ENCODE measurements around the gene XDH. TPM values are rescaled to one million over a fixed set of nuclear protein-coding genes. Genes with fewer than 3 reads are reported as not detected.

The XDH gene
- total RNA-seq, 1 experiment from 2014 or later: 0.08 TPM

GRCh38 chr2:31363956-31364750 is 50.4 kb downstream of the XDH start:
- Histone ChIP-seq H3K27me3 (ENCODE audit: control insufficient read depth, insufficient read depth, low read length) (no peaks in the 10 kb centered on the region), H3K36me3 (ENCODE audit: control insufficient read depth, insufficient read depth, low read length) (no peaks in the 10 kb centered on the region), H3K4me3 (ENCODE audit: low read depth in 2 of 2, low read length in 2 of 2) (no peak overlapping the region), H3K9me3 (ENCODE audit: control insufficient read depth, insufficient read depth, low read depth, low read length) (no peaks in the 10 kb centered on the region), H3K27ac (ENCODE audit: low read length) (no peak overlapping the region), H3K4me1 (ENCODE audit: control insufficient read depth, insufficient read depth, low read length) (no peaks in the 10 kb centered on the region)
- DNase-seq (ENCODE audit: low read depth, low spot score) (no peak), ATAC-seq (no peak)
- intact Hi-C loops (cut with micrococcal nuclease; ENCODE audit: unreplicated experiment) (no loop called here), in situ Hi-C loops (cut with HindIII; ENCODE audit: low pct_unique_long_range_greater_than_20kb, low sequenced_read_pairs) (no loop called here)
- no TSS peak for BruUV-seq (replicated peaks)
- POLR2A ChIA-PET: no interaction called here
- CTCF ChIA-PET: no interaction called here
- TF ChIP-seq TCF7L2 (IDR thresholded peaks at IDR 0.05; ENCODE audit: low read depth, low read length) (no peak), SIN3A (IDR thresholded peaks at IDR 0.05; ENCODE audit: borderline replicate concordance, insufficient read depth, low read depth, low read length) (no peak), POLR2AphosphoS5 (IDR thresholded peaks at IDR 0.05; ENCODE audit: low read depth, low read length) (no peak), REST (IDR thresholded peaks at IDR 0.05; ENCODE audit: insufficient read depth in 1 of 2, low read depth in 2 of 2, low read length in 1 of 2) (no peak), CTCF (IDR thresholded peaks at IDR 0.05) (no peak)

GRCh38 chr2:31362581-31362980 is 52.0 kb downstream of the XDH start:
- no peaks in the 10 kb centered on the region for H3K27me3 ChIP-seq (ENCODE audit: control insufficient read depth, insufficient read depth, low read length)
- intact Hi-C loops (cut with micrococcal nuclease; ENCODE audit: unreplicated experiment) (no loop called here), in situ Hi-C loops (cut with HindIII; ENCODE audit: low pct_unique_long_range_greater_than_20kb, low sequenced_read_pairs) (no loop called here)
- no peaks in the 10 kb centered on the region for H3K4me1 ChIP-seq (ENCODE audit: control insufficient read depth, insufficient read depth, low read length)
- ChIA-PET CTCF (no interaction called here), POLR2A (no interaction called here)
- H3K9me3 ChIP-seq (ENCODE audit: control insufficient read depth, insufficient read depth, low read depth, low read length): no peaks in the 10 kb centered on the region
- no peak overlapping the region for H3K4me3 ChIP-seq (ENCODE audit: low read depth in 2 of 2, low read length in 2 of 2)
- BruUV-seq (replicated peaks): no TSS peak
- no peak for TF ChIP-seq TCF7L2 (IDR thresholded peaks at IDR 0.05; ENCODE audit: low read depth, low read length)
- ATAC-seq (no peak), DNase-seq (ENCODE audit: low read depth, low spot score) (no peak)
- no peak overlapping the region for H3K27ac ChIP-seq (ENCODE audit: low read length)
- no peaks in the 10 kb centered on the region for H3K36me3 ChIP-seq (ENCODE audit: control insufficient read depth, insufficient read depth, low read length)

GRCh38 chr2:31359229-31359628 is 55.3 kb downstream of the XDH start:
- BruUV-seq (replicated peaks): no TSS peak
- ATAC-seq: no peak
- DNase-seq (ENCODE audit: low read depth, low spot score): no peak
- Histone ChIP-seq H3K4me1 (ENCODE audit: control insufficient read depth, insufficient read depth, low read length) (no peaks in the 10 kb centered on the region), H3K9me3 (ENCODE audit: control insufficient read depth, insufficient read depth, low read depth, low read length) (no peaks in the 10 kb centered on the region), H3K36me3 (ENCODE audit: control insufficient read depth, insufficient read depth, low read length) (no peaks in the 10 kb centered on the region), H3K27ac (ENCODE audit: low read length) (no peak overlapping the region), H3K4me3 (ENCODE audit: low read depth in 2 of 2, low read length in 2 of 2) (no peak overlapping the region), H3K27me3 (ENCODE audit: control insufficient read depth, insufficient read depth, low read length) (no peaks in the 10 kb centered on the region)
- intact Hi-C loops (cut with micrococcal nuclease; ENCODE audit: unreplicated experiment) (no loop called here), in situ Hi-C loops (cut with HindIII; ENCODE audit: low pct_unique_long_range_greater_than_20kb, low sequenced_read_pairs) (no loop called here)
- TF ChIP-seq CTCF (IDR thresholded peaks at IDR 0.05) (no peak), TCF7L2 (IDR thresholded peaks at IDR 0.05; ENCODE audit: low read depth, low read length) (no peak), SIN3A (IDR thresholded peaks at IDR 0.05; ENCODE audit: borderline replicate concordance, insufficient read depth, low read depth, low read length) (no peak), POLR2AphosphoS5 (IDR thresholded peaks at IDR 0.05; ENCODE audit: low read depth, low read length) (no peak), REST (IDR thresholded peaks at IDR 0.05; ENCODE audit: insufficient read depth in 1 of 2, low read depth in 2 of 2, low read length in 1 of 2) (no peak)
- ChIA-PET CTCF (no interaction called here), POLR2A (no interaction called here)

All from Panc1 (cell line).